GM10847 (cell line): ENCODE measurements around the gene AP3S2.

Source experiments
- POLR2A ChIP-seq: IDR thresholded peaks from 2 replicates; pipeline ENCODE4 v1.6.1; 2011; ENCODE audit not compliant: insufficient read length; ENCODE audit errors: extremely low read depth

The AP3S2 gene

DNA sequence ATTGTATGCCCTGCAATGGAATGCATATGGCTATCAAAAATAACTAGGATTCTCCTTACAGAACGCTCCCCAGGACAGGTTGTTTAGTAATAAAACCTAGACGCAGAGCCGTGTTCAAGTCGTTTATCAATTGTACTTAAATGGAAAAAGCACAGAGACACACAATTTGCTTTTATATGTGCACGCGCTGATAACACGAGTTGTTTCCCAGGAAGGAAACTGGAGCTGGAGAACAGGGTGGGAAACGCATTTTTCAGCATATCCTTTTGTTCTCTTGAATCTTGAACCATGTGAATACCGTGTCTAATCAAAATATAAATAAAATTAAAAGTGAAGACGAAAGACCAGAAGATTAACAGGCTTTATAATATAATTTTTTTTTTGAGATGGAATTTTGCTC lies 75.5 kb downstream of the AP3S2 start:
- no peak for TF ChIP-seq POLR2A

DNA sequence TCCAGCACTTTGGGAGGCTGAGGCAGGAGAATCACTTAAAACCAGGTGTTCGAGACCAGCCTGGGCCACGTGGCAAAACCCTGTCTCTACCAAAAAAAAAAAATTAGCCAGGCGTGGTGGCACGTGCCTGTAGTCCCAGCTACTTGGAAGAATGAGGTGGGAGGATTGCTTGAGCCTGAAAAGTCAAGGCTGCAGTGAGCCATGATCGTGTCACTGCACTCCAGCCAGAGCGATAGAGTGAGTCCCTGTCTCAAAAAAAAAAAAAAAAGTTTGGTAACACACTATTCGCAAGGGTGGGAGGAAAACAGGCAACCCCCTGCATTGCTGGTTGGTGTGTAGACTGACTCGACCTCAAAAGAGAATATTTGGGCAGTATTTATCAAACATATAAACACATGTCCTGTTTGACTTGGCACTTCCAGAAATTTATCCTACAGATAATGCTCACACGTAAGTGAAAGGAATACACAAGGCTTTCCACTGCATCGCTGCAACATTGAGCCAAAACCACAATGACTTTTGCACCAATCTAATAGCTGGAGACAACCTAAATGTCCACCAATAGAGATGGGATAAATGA lies 76.0 kb downstream of the AP3S2 start:
- no peak for TF ChIP-seq POLR2A

- no peak for TF ChIP-seq POLR2A
Observed at GRCh38 chr15:89815769-89816168, 78.0 kb downstream of the AP3S2 start.

- no peak for TF ChIP-seq POLR2A
Observed at GRCh38 chr15:89814112-89814742, 79.6 kb downstream of the AP3S2 start.

GRCh38 chr15:89813381-89814111 lies 80.2 kb downstream of the AP3S2 start:
- no peak for TF ChIP-seq POLR2A

DNA sequence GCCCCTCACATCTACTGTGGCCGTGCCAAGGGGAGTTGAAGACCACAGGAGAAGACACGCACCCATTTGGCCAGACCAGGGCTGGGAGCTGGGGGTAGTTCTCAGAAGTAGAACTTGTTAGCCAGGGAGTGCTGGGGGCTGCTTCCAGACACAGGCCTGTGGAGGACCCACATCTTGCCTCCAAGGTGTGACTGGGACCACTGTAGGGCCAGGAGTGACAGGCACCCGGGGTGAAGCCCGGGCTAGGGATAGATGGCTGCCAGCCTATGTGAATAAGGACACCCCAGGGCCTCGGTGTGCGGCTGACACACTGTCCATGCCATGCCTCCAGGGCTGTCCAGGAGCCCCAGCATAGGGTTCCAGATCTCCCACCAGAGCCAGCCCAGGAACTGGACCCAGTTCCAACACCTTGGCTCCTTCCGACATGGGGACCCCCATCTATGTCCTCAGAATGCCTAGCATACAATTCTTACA lies 80.9 kb downstream of the AP3S2 start:
- TF ChIP-seq POLR2A, result no peak

DNA sequence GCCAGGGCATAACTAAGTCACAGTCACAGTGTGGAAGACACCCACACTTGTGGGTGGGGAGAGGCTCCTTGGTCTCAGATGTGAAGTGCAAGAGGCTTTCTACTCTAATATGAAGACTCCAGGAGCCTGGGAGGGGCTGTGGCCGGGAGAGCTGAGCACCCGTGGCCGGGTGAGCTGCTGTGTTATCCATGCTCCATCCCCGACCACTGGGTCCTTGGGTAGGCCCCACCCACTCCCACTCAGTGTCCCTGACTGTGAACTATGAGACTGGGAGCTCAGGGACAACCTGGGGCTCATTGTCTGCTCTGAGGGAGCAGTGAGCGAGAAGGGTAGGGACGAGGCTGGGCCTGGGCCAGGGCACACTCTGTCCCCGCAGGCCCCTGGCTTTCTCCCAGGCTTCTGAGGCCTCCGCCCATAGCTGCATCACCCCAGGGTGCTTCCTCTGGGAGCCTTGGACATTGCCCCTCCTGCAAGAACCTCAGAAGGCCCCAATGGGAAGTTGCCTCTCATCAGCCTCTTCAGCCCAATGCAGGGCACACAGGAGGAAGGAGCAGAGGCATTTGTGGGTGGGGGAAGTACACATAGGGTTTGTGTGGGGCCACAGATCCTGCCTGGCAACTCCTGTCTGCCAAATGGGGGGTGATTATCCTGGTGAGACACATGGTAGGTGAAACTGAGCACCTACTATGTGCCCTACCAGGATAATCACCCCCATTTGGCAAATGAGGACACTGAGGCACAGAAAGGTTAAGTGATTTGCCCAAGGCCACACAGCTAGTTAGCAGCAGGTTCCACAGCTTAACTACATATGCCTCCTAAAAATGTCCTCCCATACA lies 81.6 kb downstream of the AP3S2 start:
- TF ChIP-seq POLR2A, result no peak

GRCh38 chr15:89810837-89811236 lies 83.0 kb downstream of the AP3S2 start:
- no peak for TF ChIP-seq POLR2A

DNA sequence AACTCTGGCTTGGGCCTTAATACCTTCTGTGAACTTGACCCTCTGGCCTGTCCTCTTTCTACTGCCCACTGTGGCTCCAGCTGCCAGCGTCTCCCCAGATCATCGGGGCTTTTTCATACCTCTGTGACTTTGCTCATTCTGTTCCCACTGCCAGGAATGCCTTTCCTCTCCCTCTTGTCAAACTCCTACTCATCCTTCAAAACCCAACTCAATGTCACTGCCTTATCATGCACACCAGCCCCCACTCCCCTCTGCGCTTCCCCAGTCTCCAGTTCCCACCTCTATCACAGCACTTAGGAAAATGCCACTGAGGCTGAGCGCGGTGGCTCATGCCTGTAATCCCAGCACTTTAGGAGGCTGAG lies 84.0 kb downstream of the AP3S2 start:
- no peak for TF ChIP-seq POLR2A

GRCh38 chr15:89809093-89809786 lies 84.6 kb downstream of the AP3S2 start:
- TF ChIP-seq POLR2A, result no peak

GRCh38 chr15:89808160-89808870 lies 85.5 kb downstream of the AP3S2 start:
- TF ChIP-seq POLR2A, result no peak

DNA sequence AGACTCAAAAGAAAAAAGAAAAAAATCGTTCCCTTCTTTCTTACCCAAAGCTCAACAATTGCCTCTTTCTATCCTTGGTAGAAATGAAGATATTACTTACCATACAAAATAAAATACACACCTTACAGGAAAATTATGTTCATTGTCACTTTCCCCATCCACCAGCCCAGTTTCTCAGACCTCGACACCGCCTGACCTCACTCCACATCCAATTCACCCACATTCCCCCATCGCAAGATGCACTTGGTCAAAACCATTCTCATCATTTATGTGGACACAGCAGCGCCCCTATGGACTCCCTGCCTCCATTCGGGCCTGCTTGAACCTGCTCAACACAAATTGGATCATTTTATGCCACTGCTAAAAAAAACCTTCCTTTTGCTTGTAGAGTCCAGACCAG lies 86.1 kb downstream of the AP3S2 start:
- TF ChIP-seq POLR2A, result no peak

DNA sequence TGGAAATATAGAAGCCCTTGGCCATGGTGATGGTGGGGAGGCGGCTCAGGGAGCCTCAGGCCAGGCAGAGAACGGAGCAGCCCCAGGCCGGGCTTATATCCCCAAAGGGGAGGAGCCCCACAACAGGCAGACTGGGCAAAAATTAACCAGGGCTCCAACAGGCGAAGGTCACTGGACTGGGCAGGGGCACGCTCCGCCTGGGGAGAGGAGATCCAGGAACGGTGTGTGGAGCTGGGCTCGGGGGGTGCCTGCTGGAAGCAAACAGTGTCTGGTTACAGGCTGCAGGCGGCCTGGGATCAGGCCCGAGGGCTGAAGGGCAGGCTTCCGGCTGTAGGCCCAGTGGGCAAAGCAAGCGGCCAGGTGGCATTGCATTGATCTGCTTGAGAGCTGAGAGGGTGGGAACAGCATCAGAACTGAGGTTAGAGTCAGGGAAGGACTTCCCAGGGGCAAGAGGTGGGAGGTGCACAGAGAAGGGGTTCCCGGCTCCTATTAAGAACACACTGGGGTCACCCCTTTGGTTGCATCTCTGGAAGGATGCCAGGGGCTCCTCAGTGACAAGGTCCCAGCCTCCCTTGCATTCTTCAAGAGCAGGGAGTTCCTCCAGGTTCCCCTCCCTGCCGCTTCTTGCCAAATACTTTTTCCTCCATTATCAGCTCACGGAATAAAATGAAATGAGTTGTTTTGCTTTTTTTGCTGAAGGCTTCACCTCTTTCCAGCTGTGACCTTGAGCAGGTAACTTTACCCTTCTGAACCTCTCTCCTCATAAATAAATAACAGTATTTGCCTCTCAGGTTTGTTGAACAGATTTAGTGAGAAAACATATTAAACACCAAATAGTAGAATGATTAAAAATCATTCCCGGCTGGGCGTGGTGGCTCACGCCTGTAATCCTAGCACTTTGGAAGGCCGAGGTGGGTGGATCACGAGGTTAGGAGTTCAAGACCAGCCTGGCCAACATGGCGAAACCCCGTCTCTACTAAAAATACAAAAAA lies 86.9 kb downstream of the AP3S2 start:
- no peak for TF ChIP-seq POLR2A
